ENCODE results near the gene HOXA13.
A peak's percentile ranks its signal among the peaks of the same experiment; 100 is the strongest.

DNA sequence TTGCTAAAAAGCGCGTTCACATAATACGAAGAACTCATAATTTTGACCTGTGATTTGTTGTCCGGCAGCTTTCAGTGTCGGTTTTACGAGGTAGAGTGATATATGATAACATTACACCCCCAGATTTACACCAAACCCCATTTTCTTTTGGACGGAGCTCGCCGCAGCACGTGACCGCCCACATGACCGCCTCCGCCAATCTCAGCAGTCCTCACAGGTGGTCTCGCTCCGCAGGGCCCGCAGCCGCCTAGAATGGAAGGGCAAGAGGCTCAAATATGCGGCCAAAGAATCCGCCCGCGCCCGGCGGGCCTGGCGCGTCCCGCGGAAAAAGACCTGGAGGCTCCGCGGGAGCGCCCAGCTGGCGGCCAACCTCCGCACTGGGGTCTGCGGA lies 43.4 kb downstream of the HOXA13 start, which contains the start of gene HOXA7:
- TF ChIP-seq POLR2AphosphoS5 (IDR thresholded peaks at IDR 0.05; ENCODE audit: low read depth, low read length), result no peak
- TF ChIP-seq, protein P1, sequence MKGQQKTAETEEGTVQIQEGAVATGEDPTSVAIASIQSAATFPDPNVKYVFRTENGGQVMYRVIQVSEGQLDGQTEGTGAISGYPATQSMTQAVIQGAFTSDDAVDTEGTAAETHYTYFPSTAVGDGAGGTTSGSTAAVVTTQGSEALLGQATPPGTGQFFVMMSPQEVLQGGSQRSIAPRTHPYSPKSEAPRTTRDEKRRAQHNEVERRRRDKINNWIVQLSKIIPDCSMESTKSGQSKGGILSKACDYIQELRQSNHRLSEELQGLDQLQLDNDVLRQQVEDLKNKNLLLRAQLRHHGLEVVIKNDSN (IDR thresholded peaks at IDR 0.05; ENCODE audit: borderline replicate concordance, low read depth), result peak; percentile 53; the same call in 1 of the 2 replicates
- TF ChIP-seq, protein P2, sequence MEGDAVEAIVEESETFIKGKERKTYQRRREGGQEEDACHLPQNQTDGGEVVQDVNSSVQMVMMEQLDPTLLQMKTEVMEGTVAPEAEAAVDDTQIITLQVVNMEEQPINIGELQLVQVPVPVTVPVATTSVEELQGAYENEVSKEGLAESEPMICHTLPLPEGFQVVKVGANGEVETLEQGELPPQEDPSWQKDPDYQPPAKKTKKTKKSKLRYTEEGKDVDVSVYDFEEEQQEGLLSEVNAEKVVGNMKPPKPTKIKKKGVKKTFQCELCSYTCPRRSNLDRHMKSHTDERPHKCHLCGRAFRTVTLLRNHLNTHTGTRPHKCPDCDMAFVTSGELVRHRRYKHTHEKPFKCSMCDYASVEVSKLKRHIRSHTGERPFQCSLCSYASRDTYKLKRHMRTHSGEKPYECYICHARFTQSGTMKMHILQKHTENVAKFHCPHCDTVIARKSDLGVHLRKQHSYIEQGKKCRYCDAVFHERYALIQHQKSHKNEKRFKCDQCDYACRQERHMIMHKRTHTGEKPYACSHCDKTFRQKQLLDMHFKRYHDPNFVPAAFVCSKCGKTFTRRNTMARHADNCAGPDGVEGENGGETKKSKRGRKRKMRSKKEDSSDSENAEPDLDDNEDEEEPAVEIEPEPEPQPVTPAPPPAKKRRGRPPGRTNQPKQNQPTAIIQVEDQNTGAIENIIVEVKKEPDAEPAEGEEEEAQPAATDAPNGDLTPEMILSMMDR (IDR thresholded peaks at IDR 0.05), result no peak
- TF ChIP-seq RAD21 (IDR thresholded peaks at IDR 0.05; ENCODE audit: low read length), result no peak

Measured in SK-N-SH (cell line).